T-helper 2 cell treated with Interferon-gamma antibody and Interleukin-4, amounts not matched to agents 100 ng/mL and 5 ng/mL, for 36 hours (primary cell): ENCODE results near the gene PEX26. TPM values are rescaled to one million over a fixed set of nuclear protein-coding genes. Genes with fewer than 3 reads are reported as not detected.

ENCODE experiments used
- intact Hi-C: fragments of 100-400 bp; cut with micrococcal nuclease; formaldehyde crosslinking; loops from one replicate; pipeline ENCODE4 v1.15.1; 2023
- total RNA-seq: library from RNA; stranded (reverse); gene quantifications from 2 replicates; pipeline ENCODE4 v1.2.3, GENCODE V29; 2022

The PEX26 gene
- total RNA-seq, 1 donor from 2014 or later: 41.3 TPM

DNA sequence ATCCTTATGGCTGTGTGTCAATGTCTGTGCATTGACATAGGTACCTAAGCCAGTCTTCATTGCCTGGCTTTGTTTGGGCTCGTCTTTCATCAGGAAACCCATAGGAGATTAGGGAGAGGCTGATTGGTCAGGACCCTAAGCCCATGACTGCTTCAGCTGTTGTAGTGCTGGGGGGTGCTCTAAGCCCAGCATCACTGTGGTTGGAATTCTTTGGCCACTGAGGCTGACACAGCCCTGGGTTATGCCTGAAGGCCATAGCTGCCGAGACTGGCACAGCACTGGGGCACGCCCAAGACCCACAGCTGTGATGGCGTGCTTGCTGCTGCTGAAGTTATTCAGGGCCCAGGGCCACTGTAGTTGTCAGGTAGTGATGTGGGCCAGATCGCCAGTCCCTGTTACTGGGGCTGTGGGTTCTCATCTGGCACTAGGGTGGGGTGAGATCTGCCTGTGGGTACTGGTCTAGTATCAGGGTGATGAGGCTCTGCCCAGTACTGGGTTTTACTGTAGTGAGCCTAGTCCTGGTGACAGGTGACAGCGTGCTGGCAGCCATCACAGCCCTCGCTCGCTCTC lies 77.1 kb downstream of the PEX26 start:
- intact Hi-C loops: no loop called here

Other genes with a start within 250 kb of the PEX26 start
- 36.3 and 38.7 TPM in 2 replicates for gene MICAL3, start 53.4 kb upstream of the PEX26 start, total RNA-seq
- 2.1 and 2.3 TPM in 2 replicates for gene TUBA8, start 32.8 kb downstream of the PEX26 start, total RNA-seq
- gene USP18, start 72.2 kb downstream of the PEX26 start, total RNA-seq: 30.3 and 32.2 TPM in 2 replicates